Activated CD8-positive, alpha-beta memory T cell treated with anti-CD3 and anti-CD28 coated beads, Interleukin-2, amount 50 U/mL, for 4 hours (primary cell): Measurements from ENCODE around the gene PHTF2.

Experiments
- DNase-seq: peaks from one replicate; pipeline ENCODE4 v3.0.0-alpha.2; 2020

The PHTF2 gene

DNA sequence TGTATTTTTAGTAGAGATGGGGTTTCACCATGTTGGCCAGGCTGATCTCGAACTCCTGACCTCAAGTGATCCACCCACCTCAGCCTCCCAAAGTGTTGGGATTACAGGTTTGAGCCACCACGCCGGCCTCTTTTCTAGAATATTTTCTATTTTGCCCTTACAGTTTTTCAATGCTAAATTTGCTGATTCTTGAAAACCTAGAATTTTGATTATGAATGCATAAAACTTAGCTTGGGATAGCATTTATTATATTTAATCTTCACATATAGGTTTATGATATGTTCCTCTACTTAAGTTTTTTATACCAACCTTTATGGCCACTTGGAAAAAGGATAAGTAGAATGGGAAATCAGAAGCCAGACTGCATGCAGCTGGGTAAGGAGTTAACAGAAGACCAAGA lies 2.5 kb upstream of the PHTF2 start:
- DNase-seq, result no peak

DNA sequence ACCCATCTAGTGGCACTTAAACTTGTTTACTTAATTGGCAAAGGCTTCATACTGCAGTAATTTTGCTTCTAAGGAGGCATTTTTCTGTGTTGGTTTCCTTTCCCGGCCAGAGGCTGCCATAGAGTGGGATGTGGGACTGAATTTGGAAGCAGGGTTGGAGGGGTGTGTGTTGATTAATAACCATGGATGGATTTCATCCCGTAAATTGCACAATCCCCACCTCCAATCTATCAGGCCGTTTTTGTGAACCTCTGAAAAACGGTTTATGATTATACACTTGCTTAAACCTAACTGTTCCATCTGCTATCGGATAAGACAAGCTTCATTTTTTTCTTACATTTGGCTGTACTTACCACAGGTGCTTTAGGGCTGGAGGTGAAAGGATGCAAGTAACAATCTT lies 1.6 kb upstream of the PHTF2 start:
- no peak for DNase-seq

DNA sequence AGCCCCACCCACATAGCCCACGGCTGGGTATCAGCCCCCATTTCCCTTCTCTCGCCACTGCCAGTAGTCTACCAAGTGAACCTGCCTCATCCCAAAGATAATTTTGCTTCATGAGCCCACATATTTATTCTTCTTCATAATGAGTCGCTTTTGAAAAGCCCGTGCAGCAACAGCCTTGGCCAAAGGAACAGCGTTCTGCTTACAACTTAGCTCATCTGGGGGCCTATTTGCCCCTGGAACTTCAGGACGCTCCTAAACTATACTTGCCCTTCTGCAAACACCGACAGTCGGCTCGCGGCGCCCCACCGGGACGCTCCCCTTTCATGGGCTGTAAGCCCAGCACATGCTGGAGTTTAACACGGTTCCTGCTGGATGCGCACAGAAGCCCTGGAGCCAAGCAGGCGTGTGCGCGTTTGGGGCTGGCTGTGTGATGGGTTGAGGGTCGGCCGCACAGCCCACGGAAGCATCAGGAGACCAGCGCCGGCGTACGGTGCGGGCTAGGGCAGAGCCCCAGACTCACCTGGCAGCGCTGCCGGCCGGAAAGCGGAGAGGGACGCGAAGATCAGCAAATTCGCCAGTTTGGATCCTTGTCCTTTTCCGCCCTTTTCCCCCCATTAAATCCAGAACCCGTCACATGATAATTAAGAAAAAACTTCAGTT lies 709 bp upstream of the PHTF2 start:
- DNase-seq, result no peak

DNA sequence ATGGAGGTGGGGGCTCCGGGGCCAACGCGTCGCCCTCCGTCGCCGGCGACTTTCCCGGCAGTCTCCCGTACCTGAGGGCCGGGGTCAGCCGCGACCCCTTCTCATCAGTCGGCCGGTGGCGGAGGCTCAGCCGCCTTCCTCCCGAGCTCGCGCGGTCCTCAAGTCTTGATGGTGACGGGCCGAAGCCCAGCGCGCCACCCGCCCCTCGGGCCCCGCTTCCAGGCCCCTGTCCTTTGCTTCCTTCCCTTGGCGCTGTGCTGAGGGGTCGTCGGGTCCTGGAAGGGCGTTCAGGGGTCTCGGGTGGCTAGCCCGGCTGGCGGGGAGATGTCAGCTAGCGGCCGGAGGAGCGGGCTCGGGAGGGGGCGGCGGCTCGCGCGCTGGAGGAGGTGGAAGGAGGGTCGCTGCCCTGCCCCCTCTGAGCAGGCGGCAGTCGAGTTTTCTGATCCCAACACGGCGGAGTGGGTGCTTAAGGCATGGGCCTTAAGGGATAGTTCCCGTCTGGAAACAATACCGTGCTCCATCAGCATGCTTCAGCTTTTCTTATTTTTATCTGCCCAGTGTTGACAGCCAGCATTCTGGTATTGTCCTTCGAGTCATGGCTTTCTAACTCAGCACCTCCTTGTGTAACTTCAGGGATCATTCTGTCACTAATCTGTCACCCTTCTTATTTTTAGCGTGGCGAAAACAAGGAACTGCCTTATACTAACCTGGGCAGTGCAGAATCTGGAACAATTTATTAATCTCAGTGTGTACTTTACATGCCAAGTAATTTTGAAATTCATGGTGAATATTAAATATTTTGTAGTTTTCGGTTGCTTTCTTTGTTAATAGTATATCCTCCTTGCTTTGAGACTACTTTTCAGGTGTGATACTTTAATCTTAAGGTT lies 748 bp downstream of the PHTF2 start:
- DNase-seq, result peak; percentile 32

DNA sequence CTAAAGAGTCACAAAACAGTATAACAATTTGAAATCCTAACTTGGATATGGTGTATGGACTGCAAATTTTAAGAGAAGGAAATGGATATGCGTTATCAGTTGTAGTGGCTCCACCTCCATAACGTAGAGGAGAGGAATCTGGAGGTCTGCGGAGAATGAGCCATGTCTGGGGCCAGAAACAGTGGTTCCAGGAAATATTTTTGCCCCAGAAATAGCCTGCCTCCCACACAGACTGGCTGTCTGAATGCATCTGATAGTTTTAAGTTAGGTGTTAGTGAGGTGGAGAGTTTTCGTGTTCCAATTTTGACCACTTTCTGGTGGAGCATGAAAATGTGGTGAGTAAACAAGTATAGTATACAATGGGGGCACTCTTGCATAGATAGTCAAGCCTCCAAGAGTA lies 1.6 kb downstream of the PHTF2 start:
- DNase-seq, result no peak

DNA sequence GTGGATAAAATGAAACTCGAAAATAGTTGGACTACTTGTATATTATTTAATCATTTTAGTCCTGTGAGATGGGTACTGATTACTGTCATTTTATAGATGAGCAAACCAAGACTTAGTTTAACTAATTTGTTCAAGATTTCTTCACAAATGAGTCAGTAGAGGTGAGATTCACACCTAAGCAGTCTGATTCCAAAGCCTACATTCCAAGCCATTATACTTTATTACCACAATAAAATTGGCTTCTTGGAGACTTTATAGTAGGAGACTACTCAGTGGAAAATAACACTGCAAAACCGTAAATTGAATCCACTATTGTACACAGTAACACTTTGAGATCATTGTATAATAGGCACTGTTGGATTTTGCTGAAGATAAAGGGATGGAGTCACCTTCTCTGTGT lies 2.2 kb downstream of the PHTF2 start:
- DNase-seq, result no peak

DNA sequence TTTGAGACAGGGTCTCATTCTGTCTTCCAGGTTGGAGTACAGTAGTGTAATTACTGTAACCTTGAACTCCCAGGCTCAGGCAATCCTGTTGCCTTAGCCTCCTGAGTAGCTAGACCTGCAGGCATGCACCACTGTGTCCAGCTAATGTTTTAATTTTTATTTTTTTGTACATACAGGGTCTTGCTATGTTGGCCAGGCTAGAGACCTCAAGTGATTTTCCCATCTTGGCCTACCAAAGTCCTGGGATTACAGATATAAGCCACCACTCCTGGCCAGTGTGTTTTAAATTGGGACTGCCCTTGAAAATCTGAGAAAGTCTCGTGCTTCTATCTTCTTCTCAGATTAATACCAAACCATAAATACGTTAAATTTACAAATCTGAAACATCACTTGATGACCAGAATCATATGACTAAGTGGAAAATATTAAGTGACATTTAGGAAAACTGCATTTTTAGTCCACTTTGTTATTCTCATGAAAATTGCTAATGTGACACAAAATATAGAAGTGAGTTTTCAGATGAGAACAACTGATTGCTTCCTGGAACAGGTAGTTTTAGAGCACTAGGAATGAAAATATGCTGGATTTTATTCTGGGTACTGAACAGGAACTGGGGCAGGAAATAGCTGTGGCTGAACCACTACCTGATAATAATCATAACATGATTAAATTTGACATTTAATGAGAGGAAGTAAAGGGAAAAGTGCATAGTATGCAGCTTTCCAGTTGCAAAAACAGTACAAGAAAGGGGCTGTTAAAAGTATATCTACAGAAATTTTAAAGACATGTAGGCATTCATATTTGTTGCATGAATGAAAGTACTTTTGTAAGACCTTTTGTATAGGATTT lies 4.2 kb downstream of the PHTF2 start:
- DNase-seq, result no peak

DNA sequence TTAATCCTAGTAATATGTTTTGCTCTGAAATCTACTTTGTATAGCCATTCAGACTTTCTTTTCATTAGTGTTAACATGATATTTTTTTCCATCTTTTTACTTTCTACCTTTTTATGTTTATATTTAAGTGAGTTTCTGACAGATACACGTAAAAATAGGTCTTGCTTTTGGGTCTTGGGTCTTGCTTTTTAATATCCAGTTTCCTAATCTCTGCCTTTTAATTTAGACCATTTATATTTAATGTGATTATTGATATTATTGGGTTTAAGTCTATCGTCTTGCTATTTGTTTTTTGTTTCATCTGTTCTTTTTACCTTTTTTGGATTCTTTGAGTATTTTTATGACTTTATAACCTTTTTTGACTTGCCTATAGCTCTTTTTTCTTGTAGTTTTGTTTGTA lies 7.9 kb downstream of the PHTF2 start:
- DNase-seq, result no peak

DNA sequence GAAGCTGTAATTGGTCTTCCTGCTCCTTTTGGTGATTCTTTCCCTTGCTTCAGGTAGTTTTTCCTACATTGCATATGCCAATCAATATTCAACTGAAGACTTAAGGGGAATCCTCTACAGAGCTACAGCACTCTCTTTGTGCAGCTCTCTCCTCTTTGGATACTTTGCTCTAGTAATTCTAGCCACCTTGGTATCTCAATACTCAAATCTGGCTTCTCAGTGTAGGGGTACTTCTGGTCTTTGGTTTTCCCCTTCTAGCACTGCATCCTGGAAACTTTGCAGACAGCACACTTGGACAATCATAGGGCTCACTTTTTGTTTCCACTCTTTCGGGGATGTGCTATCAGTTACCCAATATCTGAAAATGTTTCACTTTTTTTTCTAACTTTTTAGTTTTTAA lies 9.9 kb downstream of the PHTF2 start:
- no peak for DNase-seq

DNA sequence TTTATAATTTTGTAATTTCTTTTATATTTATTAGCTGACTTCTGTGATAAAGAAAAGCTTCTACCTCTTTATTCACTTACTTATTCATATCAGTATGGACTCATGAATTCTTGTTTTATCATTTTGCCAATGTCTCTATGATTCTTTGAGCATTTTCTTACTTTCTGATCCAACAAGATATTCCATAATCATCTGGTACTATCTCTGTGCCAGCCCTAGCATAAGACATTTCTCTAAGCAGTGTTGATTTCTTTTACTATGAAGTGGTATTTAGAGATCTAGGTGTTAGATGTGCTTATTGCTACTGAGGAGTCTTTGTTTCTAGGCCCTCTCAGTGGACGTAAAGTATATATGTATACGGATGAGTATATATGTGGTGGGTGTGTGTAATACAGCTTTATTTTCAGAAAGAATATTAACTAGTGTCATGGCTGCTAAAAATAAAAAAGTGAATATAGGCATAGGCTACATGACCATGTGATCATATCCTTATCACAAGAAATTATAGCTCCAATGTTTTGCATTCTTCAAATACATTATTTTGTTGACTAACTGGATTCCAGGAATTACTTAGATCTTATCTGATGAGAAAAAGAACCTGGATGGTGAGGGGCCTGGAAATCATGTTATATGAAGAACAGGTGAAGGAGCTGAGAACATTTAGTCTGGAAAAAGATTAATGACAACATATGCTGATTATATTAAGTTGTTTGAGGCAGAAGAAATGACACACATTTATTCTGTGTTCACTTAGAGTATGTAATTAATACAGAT lies 13.1 kb downstream of the PHTF2 start:
- no peak for DNase-seq

DNA sequence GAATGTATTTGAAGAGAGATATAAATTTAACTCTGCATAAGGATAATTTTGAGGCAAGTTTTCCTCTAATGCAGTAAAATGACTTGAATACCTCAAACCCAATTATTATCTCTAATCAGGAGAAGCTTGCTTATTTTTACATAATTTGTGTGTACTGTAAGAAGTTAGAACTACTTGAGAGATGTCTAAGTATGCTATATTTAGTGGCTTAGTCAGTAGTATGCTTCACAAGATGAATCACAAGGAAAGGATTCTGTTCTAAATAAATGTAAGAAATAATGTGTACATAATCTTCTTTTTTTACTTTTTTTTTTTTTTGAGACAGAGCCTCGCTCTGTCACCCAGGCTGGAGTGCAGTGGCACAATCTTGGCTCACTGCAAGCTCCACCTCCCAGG lies 13.7 kb downstream of the PHTF2 start:
- DNase-seq, result no peak

DNA sequence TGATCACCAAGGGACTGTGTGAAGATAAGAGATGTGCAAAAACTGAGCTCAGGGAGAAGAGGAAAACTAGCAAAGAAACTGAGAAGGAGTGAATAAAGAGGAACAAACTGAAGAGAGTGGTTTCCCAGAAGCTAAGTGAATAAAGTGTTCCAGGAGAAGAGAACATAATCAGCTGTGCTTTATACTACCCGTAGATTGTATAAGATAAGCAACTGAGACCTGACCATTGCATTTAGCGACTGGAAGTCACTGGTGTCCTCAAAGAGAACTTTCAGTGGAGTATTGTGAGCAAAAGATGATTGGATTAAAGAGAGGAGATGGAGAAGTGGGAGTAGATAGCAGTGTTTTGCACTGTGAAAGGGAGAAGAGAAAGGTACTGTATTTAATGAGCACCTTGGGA lies 14.6 kb downstream of the PHTF2 start:
- no peak for DNase-seq

DNA sequence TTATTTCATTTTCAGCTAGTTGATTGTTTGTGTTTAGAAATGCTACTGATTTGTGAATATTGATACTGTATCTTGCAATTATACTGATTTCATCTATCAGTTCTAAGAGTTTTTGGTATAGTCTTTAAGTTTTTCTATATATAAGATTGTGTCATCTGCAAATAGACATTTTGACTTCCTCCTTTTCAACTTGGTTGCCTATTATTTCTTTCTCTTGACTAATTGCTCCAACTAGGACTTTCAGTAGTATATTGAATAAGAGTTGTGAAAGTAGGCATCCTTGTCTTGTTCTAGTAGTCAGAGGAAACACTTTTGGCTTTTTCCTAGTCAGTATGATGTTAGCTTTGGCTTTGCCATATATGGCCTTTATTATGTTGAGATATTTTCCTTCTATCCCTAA lies 20.4 kb downstream of the PHTF2 start:
- no peak for DNase-seq

DNA sequence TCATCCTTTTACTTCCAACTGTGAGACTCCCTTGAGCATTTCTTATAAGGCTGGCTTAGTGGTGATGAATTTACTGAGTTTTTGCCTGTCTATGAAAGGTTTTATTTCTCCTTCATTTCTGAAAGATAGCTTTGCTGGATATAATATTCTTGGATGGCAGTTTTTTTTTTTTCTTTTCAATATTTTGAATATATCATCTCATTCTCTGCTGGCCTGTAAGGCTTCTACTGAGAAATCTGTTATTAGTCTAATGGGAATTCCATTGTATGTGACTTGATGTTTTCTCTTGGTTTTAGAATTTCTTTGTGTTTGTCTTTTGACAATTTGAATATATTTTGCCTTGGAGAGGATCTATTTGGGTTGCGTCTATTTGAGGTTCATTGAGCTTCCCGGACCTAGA lies 22.4 kb downstream of the PHTF2 start:
- no peak for DNase-seq

DNA sequence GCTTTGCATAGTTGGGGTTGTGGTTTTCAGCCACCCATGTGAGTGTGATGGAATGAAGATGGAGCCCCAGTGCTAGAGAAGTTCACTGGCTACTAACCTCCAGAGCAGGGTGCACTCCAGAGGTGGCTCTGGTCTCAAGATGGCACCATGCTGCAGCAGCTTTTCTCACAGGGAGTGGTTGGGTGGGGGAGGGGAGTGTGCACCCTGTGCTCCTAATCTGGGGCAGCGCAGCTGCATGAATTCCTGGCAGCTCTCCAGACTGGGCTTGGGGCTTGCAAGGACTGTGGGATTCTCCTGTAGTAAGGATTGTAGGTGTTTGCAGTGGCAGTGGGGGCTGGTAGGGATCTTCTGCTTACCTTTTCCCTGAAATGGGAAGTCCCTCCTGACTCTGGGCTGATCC lies 23.7 kb downstream of the PHTF2 start:
- DNase-seq, result no peak

DNA sequence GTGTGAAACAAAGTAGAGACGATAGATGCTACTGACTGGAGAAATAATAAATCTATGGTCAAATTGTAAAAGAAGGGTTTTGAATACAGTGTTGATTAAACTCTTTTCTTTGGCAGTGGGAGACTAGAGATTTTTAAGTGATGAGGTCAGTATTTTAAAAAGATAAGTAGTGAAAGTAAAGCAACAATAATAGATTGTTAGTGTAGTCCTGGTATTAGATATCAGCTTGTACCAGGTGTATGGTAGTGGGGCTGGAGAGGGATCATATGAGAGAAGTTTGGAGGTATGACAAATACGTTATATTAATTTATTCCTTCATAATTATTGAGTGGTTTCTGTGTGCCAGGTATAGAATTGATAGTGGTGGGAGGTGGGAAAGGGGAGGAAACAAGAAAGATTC lies 25.2 kb downstream of the PHTF2 start:
- no peak for DNase-seq

DNA sequence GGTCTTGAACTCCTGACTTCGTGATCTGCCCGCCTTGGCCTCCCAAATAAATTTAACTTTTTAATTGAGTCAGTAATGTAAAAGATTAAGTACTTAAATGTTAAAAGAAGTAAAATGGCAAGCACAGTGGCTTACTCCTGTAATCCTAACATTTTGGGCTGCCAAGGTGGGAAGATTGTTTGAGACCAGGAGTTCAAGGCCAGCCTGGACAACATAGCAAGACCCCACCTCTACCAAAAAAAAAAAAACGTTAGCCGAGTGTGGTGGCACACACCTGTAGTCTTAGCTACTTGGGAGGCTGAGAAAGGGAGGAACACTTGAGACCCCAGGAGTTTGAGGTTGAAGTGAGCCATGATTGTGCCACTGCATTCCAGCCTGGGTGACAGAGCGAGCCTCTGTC lies 26.1 kb downstream of the PHTF2 start:
- no peak for DNase-seq

DNA sequence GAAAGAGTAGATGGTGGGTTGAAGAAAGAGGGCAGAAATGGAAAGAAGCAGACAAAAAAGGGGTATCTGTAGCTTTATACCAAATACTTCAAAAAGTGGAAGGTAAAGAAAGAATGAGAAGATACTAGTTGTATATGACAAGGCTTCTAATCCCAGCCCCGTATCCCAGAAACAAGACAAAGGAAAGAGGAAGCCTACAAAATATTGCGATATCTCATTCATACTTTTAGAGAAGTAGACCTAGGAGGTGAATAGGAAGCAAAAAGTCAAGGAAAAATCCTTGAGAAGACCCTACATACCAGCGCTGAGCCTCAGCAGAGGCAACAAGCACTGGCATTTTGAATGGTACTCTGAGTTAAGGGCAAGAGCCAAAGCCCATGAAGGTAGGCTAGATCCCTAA lies 26.6 kb downstream of the PHTF2 start:
- DNase-seq, result no peak

DNA sequence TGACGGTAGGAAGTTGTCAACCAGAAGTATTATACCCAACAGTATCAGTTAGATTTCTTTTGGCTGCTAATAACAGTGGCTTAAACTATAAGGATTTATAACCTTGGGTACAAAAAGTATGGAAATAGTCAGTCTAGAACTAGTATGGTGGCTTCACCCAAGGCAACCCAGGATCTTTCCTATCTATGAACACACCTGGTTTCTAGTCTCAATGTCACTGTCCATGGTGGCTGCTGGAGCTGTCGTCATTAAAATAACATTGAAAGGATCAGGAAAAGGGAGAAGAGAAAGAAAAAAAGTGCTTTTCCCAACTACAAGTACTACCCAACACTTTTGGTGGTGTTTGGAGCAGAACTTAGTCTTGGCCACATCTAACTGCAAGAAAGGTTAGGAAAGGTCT lies 27.7 kb downstream of the PHTF2 start:
- no peak for DNase-seq

DNA sequence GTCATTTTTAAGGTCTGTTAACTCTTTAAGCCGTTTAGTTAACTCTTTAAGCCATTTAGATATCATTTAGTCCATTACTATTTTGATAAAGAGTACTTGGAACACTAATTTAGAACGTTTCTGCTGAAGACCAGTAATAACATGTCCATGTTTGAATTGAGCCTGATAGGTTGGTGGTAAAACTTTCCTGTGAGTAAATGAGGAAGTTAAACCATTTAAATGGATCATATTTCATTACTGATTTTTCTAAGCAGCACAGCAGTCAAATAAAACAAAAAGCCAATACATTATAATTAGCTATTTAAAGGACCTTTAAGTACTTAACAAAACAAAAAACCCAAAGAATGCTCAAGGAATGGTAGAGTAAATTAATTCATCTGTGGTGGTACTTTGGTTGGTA lies 29.4 kb downstream of the PHTF2 start:
- no peak for DNase-seq

DNA sequence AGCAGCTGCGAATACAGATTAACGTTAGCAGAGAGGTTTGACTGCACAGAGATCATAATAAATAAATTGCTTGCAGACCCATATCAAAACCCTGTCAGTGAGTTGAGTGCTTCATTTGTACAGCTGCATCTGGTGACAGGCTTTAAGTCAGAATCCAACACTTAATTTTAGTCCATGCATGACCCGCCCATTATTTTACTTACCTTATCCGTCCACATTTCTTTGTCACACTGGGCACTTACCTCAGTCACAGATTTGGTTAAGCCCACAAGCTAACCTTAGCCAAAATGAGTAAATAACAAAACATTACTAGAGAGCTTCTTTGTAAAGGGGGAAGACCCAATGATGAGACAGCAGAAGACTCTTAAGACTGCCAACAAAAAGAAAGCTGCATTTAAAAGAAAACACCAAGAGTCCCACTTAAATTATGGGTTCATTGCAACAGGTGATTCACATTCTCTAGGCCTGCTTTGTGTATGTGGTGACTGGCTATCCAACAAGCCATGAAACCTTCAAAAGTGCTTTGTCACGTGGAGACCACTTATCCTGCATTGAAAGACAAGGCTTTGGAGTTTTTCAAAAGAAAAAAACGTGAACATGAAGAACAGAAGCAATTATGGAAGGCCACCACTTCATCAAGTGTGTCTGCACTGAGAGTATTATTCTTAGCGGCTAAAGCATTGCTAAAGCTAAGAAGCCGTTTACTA lies 32.2 kb downstream of the PHTF2 start:
- DNase-seq, result no peak

DNA sequence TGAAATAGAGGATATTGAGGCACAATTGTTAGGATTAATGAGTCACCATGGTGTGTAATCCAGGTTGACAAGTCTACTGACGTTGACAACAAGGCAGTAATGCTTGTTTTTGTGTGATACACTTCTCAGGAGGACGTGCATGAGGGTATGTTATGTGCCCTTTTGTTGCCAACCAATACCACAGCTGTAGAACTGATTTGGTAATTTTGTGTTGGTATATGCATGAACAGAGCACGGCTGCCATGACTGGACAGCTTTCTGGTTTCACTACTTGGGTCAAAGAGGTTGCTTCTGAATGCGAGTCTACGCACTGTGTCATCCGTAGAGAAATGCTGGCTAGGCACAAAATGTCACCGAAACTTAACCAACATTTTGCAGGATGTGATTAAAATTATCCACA lies 32.9 kb downstream of the PHTF2 start:
- no peak for DNase-seq
